Activated CD4-positive, alpha-beta T cell treated with anti-CD3 and anti-CD28 coated beads, Interleukin-2, amount 10 ng/mL, durations not matched to agents 7 days and 5 days (primary cell): Measurements from ENCODE around the gene UXS1. TPM values are rescaled to one million over a fixed set of nuclear protein-coding genes. Genes with fewer than 3 reads are reported as not detected.
"Not testable (repeated sequence)": the region's sequence is repeated elsewhere in the genome, so short reads cannot be mapped to it uniquely, and the experiment has no call there.

Source experiments
- CTCF ChIA-PET: fragments of 350-600 bp; sonication (Branson Sonifier 250); formaldehyde crosslinking; loops from one replicate; lab custom pipeline; 2021; ENCODE audit warnings: antibody characterized with exemption; lab: Charles Lee
- POLR2A ChIA-PET: fragments of 350-600 bp; sonication (Branson Sonifier 250); formaldehyde crosslinking; loops from one replicate; lab custom pipeline; 2021; ENCODE audit warnings: antibody characterized with exemption; lab: Charles Lee
- DNase-seq: peaks from one replicate; pipeline ENCODE4 v3.0.0-alpha.2; 2020
- H3K27ac Mint-ChIP-seq: one replicate; pipeline ENCODE4 v1.8.0; 2021; ENCODE audit warnings: mild to moderate bottlenecking, moderate library complexity, mixed read lengths
- H3K27me3 Mint-ChIP-seq: one replicate; pipeline ENCODE4 v1.8.0; 2021; ENCODE audit warnings: mixed read lengths
- H3K36me3 Mint-ChIP-seq: one replicate; pipeline ENCODE4 v1.8.0; 2021; ENCODE audit warnings: low read depth, mixed read lengths
- H3K4me1 Mint-ChIP-seq: one replicate; pipeline ENCODE4 v1.8.0; 2021; ENCODE audit warnings: mixed read lengths
- H3K4me3 Mint-ChIP-seq: one replicate; pipeline ENCODE4 v1.8.0; 2021; ENCODE audit warnings: mild to moderate bottlenecking, moderate library complexity, mixed read lengths
- H3K9me3 Mint-ChIP-seq: one replicate; pipeline ENCODE4 v1.8.0; 2021; ENCODE audit warnings: mixed read lengths
- total RNA-seq, 2 experiments: library from RNA; stranded (reverse); gene quantifications; one replicate each; pipeline ENCODE4 v1.2.3, GENCODE V29; 2021

Gene UXS1
- total RNA-seq, 2 experiments from 2014 or later: 77.6 to 85.0 TPM

- peaks cover 13% of the 10 kb centered on the region for H3K27me3 Mint-ChIP-seq
- H3K4me1 Mint-ChIP-seq, H3K4me3 Mint-ChIP-seq, H3K27ac Mint-ChIP-seq, POLR2A ChIA-PET, DNase-seq, H3K36me3 Mint-ChIP-seq: not testable (repeated sequence)
- CTCF ChIA-PET: interaction anchor here (1.0 kb wide), 1 partner anchor 66 kb away, joined by 3 read pairs; no protein-coding TSS in a partner anchor
- peaks cover 18% of the 10 kb centered on the region for H3K9me3 Mint-ChIP-seq
Measured at GRCh38 chr2:106204551-106204950, 10.4 kb upstream of the UXS1 start.

DNA sequence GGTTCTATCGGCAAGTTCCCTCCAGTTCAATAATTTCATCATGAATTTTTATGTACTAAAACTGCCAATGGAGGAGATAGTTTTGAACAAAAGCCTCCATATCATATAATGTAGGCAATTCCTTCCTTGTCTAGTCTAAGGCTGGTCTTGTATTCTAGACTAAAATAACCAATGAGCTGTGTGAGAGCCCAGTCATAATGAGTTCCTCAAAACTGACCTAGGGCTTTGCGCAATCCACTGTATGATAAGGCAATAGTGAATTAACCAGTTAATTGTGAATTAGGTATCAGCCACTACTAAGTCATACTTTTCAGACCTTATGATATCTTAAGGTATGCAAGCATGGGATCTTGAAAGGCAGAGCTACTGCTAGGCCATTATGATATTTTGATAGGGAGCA, 7.6 kb upstream of the UXS1 start:
- no peak overlapping the region for H3K4me3 Mint-ChIP-seq
- no peak overlapping the region for H3K27ac Mint-ChIP-seq
- H3K9me3 Mint-ChIP-seq: peaks cover 4% of the 10 kb centered on the region
- H3K36me3 Mint-ChIP-seq: no peaks in the 10 kb centered on the region
- H3K4me1 Mint-ChIP-seq: peaks cover 5% of the 10 kb centered on the region
- ChIA-PET CTCF (no interaction called here), POLR2A (no interaction called here)
- no peak for DNase-seq
- peaks cover 10% of the 10 kb centered on the region for H3K27me3 Mint-ChIP-seq

- no peak overlapping the region for H3K4me3 Mint-ChIP-seq
- peaks cover 2% of the 10 kb centered on the region for H3K36me3 Mint-ChIP-seq
- no peaks in the 10 kb centered on the region for H3K9me3 Mint-ChIP-seq
- no peak overlapping the region for H3K27ac Mint-ChIP-seq
- peaks cover 6% of the 10 kb centered on the region for H3K27me3 Mint-ChIP-seq
- ChIA-PET CTCF (interaction anchor here (0.6 to 1.2 kb wide), 2 partner anchors 10 to 28 kb away, joined by 3 to 4 read pairs; no protein-coding TSS in a partner anchor), POLR2A (no interaction called here)
- peaks cover 11% of the 10 kb centered on the region for H3K4me1 Mint-ChIP-seq
- no peak for DNase-seq
Measured at GRCh38 chr2:106197878-106198277, 3.8 kb upstream of the UXS1 start.

GRCh38 chr2:106195981-106196380, 1.9 kb upstream of the UXS1 start:
- ChIA-PET POLR2A (no interaction called here), CTCF (interaction anchor here (1.5 kb wide), 1 partner anchor 13 kb away, joined by 5 read pairs; no protein-coding TSS in a partner anchor)
- Mint-ChIP-seq H3K4me1 (peaks cover 29% of the 10 kb centered on the region), H3K9me3 (no peaks in the 10 kb centered on the region), H3K4me3 (no peak overlapping the region), H3K36me3 (peaks cover 15% of the 10 kb centered on the region), H3K27ac (no peak overlapping the region), H3K27me3 (peaks cover 4% of the 10 kb centered on the region)
- no peak for DNase-seq

- CTCF ChIA-PET: interaction anchor here (1.5 kb wide), 1 partner anchor 13 kb away, joined by 5 read pairs; no protein-coding TSS in a partner anchor
- Mint-ChIP-seq H3K4me3 (peak overlapping the region; percentile 86), H3K27me3 (peaks cover 2% of the 10 kb centered on the region), H3K36me3 (peaks cover 17% of the 10 kb centered on the region), H3K4me1 (peaks cover 33% of the 10 kb centered on the region), H3K27ac (no peak overlapping the region), H3K9me3 (no peaks in the 10 kb centered on the region)
- POLR2A ChIA-PET: no interaction called here
- DNase-seq: no peak
Measured at GRCh38 chr2:106195456-106195855, 1.4 kb upstream of the UXS1 start.

DNA sequence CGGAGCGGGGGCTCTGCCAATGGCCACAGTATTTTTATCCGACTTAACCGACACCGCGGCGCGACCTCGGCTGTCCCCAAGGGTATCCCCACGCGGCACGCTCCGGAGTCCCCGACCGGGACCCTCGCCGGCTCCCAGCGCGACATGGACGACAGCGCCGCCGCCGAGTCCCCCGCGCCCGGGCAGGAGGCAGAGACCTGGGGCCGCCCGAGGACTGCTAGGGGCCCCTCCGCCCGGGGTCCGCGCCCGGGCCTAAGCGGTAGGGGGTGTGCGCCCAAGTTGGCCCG, 468 bp downstream of the UXS1 start:
- Mint-ChIP-seq H3K27ac (peak overlapping the region; percentile 72), H3K4me3 (peak overlapping the region; percentile 80), H3K36me3 (peaks cover 28% of the 10 kb centered on the region), H3K4me1 (peaks cover 48% of the 10 kb centered on the region), H3K9me3 (no peaks in the 10 kb centered on the region), H3K27me3 (peaks cover 2% of the 10 kb centered on the region)
- no peak for DNase-seq
- CTCF ChIA-PET: interaction anchor here (0.5 to 1.5 kb wide), 4 partner anchors 18 to 301 kb away, joined by 3 to 5 read pairs (median 4); no protein-coding TSS in a partner anchor
- POLR2A ChIA-PET: interaction anchor here (1.5 kb wide), 1 partner anchor 33 kb away, joined by 4 read pairs; no protein-coding TSS in a partner anchor

DNA sequence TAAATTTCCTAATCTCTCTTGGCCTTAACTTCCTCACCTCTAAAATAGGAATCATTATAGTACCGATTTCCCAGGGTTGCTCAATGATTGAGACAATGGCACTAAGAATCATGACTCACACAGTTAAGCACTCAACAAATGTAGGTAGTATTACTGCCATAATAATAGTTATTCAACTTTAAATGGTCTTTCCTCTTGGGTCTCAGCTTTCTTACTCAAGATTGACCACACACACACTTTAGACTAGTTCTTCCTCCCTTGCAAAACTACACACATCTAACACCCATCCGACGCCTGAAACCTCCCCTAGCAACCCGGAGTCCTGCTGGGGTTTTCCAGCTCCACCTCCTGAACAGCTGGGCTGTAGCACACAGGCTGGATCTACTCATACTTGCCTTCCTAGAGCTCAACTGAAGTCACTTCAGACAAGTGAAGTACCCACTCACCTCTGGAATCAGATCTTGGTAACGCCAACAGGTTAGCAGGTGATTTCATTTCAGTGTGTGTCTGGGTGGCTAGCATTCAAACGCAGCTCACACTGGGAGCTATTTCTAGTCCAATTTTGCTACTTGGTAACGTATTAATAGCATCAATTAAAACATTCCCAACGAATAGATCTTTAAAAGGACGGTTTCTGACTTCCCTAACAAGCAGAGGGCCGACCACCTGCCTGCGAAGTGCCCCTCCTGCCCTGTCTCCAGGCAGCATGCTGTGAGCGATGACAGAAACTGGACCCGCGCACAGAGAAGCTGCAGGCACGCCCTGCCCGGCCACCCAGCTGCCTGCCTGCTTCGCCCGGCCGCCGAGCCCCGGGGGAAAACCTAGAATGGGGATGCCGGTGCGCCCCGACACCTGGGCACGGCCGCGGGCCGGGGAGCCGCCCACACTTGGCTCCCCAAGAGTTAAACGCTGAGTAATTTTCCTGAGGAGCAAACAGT, 1.1 kb downstream of the UXS1 start:
- Mint-ChIP-seq H3K4me1 (peaks cover 54% of the 10 kb centered on the region), H3K27me3 (peaks cover 2% of the 10 kb centered on the region), H3K4me3 (peak overlapping the region; percentile 80), H3K36me3 (peaks cover 31% of the 10 kb centered on the region), H3K27ac (peak overlapping the region; percentile 72), H3K9me3 (no peaks in the 10 kb centered on the region)
- CTCF ChIA-PET: interaction anchor here (0.5 to 1.5 kb wide), 5 partner anchors 17 to 301 kb away, joined by 3 to 5 read pairs (median 4); no protein-coding TSS in a partner anchor
- peak; percentile 51 for DNase-seq
- POLR2A ChIA-PET: interaction anchor here (1.5 kb wide), 1 partner anchor 33 kb away, joined by 4 read pairs; no protein-coding TSS in a partner anchor

- no peaks in the 10 kb centered on the region for H3K9me3 Mint-ChIP-seq
- peaks cover 33% of the 10 kb centered on the region for H3K36me3 Mint-ChIP-seq
- H3K4me3 Mint-ChIP-seq: peak overlapping the region; percentile 80
- peaks cover 64% of the 10 kb centered on the region for H3K4me1 Mint-ChIP-seq
- ChIA-PET CTCF (no interaction called here), POLR2A (no interaction called here)
- H3K27ac Mint-ChIP-seq: no peak overlapping the region
- H3K27me3 Mint-ChIP-seq: no peaks in the 10 kb centered on the region
- no peak for DNase-seq
Measured at GRCh38 chr2:106191511-106192016, 2.5 kb downstream of the UXS1 start.

DNA sequence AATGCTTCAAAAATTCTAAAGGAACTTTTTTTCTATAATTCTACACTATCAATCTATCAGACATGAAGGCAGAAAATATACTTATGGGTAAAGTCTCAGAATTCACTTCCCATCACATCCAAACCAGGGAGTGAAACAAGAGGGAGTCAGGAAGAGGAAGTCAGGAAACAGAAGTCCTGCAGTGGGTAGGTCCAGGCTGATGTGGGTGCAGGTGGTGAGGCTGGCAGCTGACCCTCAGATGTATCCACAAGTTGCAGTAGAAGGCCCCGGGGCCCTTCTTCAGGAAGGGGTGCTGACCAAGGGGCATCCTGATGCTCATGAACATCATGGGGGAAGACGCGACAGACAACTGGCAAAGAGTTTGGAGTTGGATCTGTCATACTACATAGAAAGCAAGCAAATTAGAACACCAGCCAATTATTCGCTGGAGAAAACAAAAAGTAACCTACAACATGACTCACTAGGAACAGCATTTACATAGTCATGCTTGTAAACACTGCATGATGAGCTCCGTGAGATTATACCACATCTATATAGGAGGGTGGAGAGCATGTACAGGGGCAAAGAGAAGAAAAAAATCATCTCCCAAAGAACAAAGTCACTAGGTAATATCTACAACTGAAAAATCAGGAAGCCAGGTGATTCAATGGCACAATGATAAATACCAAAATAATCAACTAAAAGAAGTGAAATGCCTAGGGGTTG, 4.2 kb downstream of the UXS1 start:
- ChIA-PET CTCF (interaction anchor here (0.6 to 1.0 kb wide), 3 partner anchors 17 to 636 kb away, joined by 3 read pairs; no protein-coding TSS in a partner anchor), POLR2A (no interaction called here)
- peaks cover 71% of the 10 kb centered on the region for H3K4me1 Mint-ChIP-seq
- H3K9me3 Mint-ChIP-seq: no peaks in the 10 kb centered on the region
- peaks cover 42% of the 10 kb centered on the region for H3K36me3 Mint-ChIP-seq
- H3K27ac Mint-ChIP-seq: no peak overlapping the region
- no peak for DNase-seq
- H3K4me3 Mint-ChIP-seq: no peak overlapping the region
- no peaks in the 10 kb centered on the region for H3K27me3 Mint-ChIP-seq

DNA sequence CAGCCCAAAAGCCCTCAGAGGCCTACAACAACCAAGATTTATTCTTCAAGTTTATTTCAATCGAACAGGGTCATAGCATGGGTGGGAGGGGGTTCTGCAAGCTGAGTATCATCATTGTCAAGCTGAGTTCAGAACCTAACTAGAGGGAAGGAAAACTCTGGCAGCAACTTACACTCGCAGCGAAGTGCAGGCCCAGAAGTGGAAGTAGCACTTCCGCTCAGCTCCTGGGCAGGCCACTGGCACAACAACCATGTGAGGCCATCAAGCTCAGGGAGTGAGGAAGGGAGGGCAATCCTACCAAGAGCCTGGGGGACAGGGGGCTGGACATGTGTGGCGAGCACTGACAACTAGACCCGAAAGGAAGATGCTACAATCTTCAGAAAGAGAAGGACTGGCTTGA, 4.8 kb downstream of the UXS1 start:
- Mint-ChIP-seq H3K4me3 (no peak overlapping the region), H3K27ac (peak overlapping the region; percentile 73), H3K36me3 (peaks cover 47% of the 10 kb centered on the region), H3K4me1 (peaks cover 73% of the 10 kb centered on the region), H3K9me3 (no peaks in the 10 kb centered on the region), H3K27me3 (no peaks in the 10 kb centered on the region)
- no peak for DNase-seq
- ChIA-PET CTCF (no interaction called here), POLR2A (no interaction called here)

- Mint-ChIP-seq H3K4me3 (no peak overlapping the region), H3K4me1 (peaks cover 78% of the 10 kb centered on the region), H3K9me3 (no peaks in the 10 kb centered on the region), H3K27ac (no peak overlapping the region), H3K27me3 (no peaks in the 10 kb centered on the region), H3K36me3 (peaks cover 44% of the 10 kb centered on the region)
- ChIA-PET POLR2A (no interaction called here), CTCF (no interaction called here)
- DNase-seq: no peak
Measured at GRCh38 chr2:106187273-106187891, 6.7 kb downstream of the UXS1 start.

- H3K4me1 Mint-ChIP-seq: peaks cover 72% of the 10 kb centered on the region
Measured at GRCh38 chr2:106185475-106186184, 8.5 kb downstream of the UXS1 start.

More at GRCh38 chr2:106185475-106186184, 8.5 kb downstream of the UXS1 start:
- Mint-ChIP-seq H3K27ac (no peak overlapping the region), H3K36me3 (peaks cover 39% of the 10 kb centered on the region), H3K4me3 (no peak overlapping the region), H3K9me3 (no peaks in the 10 kb centered on the region), H3K27me3 (no peaks in the 10 kb centered on the region)
- ChIA-PET CTCF (no interaction called here), POLR2A (no interaction called here)
- no peak for DNase-seq
